ENCODE results near the gene PARP4. TPM values are rescaled to one million over a fixed set of nuclear protein-coding genes. Genes with fewer than 3 reads are reported as not detected.
A peak's percentile ranks its signal among the peaks of the same experiment; 100 is the strongest.

PARP4 gene
- total and polyA plus RNA-seq, 2 donors (not counting 3 experiments of a cell fraction or from before 2014, with no cell fraction given), result 37.1 to 71.7 TPM

DNA sequence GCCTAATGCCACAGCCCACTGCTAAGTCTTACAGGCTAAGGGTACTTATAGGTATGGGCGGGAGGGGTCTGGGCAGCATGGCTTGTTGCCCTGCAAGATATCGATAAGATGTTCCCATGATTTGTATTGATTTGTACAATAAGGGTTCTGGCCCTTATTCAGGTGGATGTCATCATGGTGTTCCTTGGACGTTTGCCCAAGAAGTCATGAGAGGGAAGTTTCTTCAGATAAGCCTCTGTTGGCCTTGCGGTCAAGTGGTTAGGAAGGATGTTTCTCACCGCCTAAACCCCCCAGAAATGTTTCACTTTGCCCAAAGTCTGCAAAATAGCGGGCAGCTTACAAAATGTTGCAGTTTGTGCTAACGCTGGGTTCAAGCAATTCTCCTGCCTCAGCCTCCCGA lies 7.3 kb downstream of the PARP4 start:
- Histone ChIP-seq H3K79me2 (ENCODE audit: control insufficient read depth, insufficient read depth, low read length) (peaks cover 70% of the 10 kb centered on the region), H3K9ac (replicated peaks; ENCODE audit: extremely low read depth, insufficient read depth, low read length) (no peak overlapping the region)
- CTCF ChIA-PET, result no interaction called here

More for the DNA sequence above, 7.3 kb downstream of the PARP4 start:
- BruUV-seq (replicated peaks), result no TSS peak
- no peaks in the 10 kb centered on the region for H3K9me1 ChIP-seq (replicated peaks; ENCODE audit: control insufficient read depth, extremely low read depth, insufficient read depth, low read length)
- no peak overlapping the region for H3K4me2 ChIP-seq (ENCODE audit: insufficient read depth, low read length)
- no peak overlapping the region for H3K27ac ChIP-seq (ENCODE audit: insufficient read depth, low read depth, low read length)
- dilution Hi-C loops (cut with MboI; ENCODE audit: extremely low pct_ligation_motif_present, low sequenced_read_pairs) (no loop called here), intact Hi-C loops (cut with micrococcal nuclease) (loop anchor here (5.0 kb wide), 1 partner anchor 797 kb away; the partner anchor contains the start of gene NUP58)
- no peak overlapping the region for H3K4me3 ChIP-seq (replicated peaks in 1 of 3; ENCODE audit: insufficient read depth in 1 of 3, low read depth in 1 of 3, low read length in 3 of 3)
- no peaks in the 10 kb centered on the region for H4K20me1 ChIP-seq (replicated peaks; ENCODE audit: control insufficient read depth, extremely low read depth, insufficient read depth, low read length)
- H3K36me3 ChIP-seq (ENCODE audit: control insufficient read depth in 2 of 2, extremely low read depth in 1 of 2, insufficient read depth in 2 of 2, low read length in 2 of 2), result peaks cover 0 to 6% of the 10 kb centered on the region in 2 experiments
- H3K9me3 ChIP-seq (replicated peaks; ENCODE audit: control insufficient read depth, insufficient read depth, low read length), result no peaks in the 10 kb centered on the region
- TF ChIP-seq, protein P1, sequence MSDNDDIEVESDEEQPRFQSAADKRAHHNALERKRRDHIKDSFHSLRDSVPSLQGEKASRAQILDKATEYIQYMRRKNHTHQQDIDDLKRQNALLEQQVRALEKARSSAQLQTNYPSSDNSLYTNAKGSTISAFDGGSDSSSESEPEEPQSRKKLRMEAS (IDR thresholded peaks at IDR 0.05; ENCODE audit: insufficient read depth, insufficient read length), result no peak
- TF ChIP-seq EZH2 (IDR thresholded peaks at IDR 0.05; ENCODE audit: borderline replicate concordance, low read depth, low read length, severe bottlenecking) (no peak), JUN (IDR thresholded peaks at IDR 0.05; ENCODE audit: borderline replicate concordance, insufficient read depth, insufficient read length, low read depth) (no peak), POLR2A (IDR thresholded peaks at IDR 0.05; ENCODE audit: low read depth, low read length) (no peak), FOS (IDR thresholded peaks at IDR 0.05; ENCODE audit: borderline replicate concordance, insufficient read depth, low read length) (no peak), GATA2 (IDR thresholded peaks at IDR 0.05; ENCODE audit: insufficient read depth, insufficient read length, low read depth, low read length) (no peak), POLR2AphosphoS5 (IDR thresholded peaks at IDR 0.05; ENCODE audit: insufficient read depth, low read depth, low read length) (no peak), MYC (IDR thresholded peaks at IDR 0.05; ENCODE audit: low read depth, low read length) (no peak)
- TF ChIP-seq, protein P2, sequence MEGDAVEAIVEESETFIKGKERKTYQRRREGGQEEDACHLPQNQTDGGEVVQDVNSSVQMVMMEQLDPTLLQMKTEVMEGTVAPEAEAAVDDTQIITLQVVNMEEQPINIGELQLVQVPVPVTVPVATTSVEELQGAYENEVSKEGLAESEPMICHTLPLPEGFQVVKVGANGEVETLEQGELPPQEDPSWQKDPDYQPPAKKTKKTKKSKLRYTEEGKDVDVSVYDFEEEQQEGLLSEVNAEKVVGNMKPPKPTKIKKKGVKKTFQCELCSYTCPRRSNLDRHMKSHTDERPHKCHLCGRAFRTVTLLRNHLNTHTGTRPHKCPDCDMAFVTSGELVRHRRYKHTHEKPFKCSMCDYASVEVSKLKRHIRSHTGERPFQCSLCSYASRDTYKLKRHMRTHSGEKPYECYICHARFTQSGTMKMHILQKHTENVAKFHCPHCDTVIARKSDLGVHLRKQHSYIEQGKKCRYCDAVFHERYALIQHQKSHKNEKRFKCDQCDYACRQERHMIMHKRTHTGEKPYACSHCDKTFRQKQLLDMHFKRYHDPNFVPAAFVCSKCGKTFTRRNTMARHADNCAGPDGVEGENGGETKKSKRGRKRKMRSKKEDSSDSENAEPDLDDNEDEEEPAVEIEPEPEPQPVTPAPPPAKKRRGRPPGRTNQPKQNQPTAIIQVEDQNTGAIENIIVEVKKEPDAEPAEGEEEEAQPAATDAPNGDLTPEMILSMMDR (IDR thresholded peaks at IDR 0.05; ENCODE audit: extremely low read depth in 1 of 2, insufficient read depth in 1 of 2, low read depth in 1 of 2, low read length in 2 of 2), result no peak
- DNase-seq (ENCODE audit: low read depth, low spot score), result peak; percentile 6
- no peak for FAIRE-seq
- POLR2A ChIA-PET, result no interaction called here
- H3K27me3 ChIP-seq (ENCODE audit: control insufficient read depth in 2 of 2, insufficient read depth in 2 of 2, low read length in 2 of 2), result no peaks in the 10 kb centered on the region
- H2AFZ ChIP-seq (ENCODE audit: low read depth, low read length), result no peak overlapping the region
- H3K4me1 ChIP-seq (ENCODE audit: control insufficient read depth, extremely low read depth, insufficient read depth, low read length), result peaks cover 30% of the 10 kb centered on the region

Measured in endothelial cell of umbilical vein (primary cell).